Adipose tissue (tissue), 3 donors: ENCODE measurements around the gene KDM2B. TPM values are rescaled to one million over a fixed set of nuclear protein-coding genes. Genes with fewer than 3 reads are reported as not detected.

Source experiments
- H3K27ac ChIP-seq: one replicate; pipeline ENCODE4 v1.5.1; 2013; ENCODE audit warnings: low read depth, low read length
- WGBS, 3 donors: extraction: QIAGEN DNeasy Blood & Tissue Kit; methylation state at CpG; one replicate each; pipeline ENCODE4 v1.1.7; 2013; 5-methylcytosine and 5-hydroxymethylcytosine counted together
- polyA plus RNA-seq, 3 donors: library from polyadenylated mRNA; stranded (reverse); fragments of 200-250 nt; gene quantifications; one replicate each; pipeline ENCODE4 v1.2.3, GENCODE V29; 2013
- donor health status: healthy with polysubstance abuse.
- donor health status: Bipolar disorder and iron deficiency.
- donor health status: healthy.

Gene KDM2B
- polyA plus RNA-seq, 3 donors: 6.1 to 9.8 (median 9.3) TPM

GRCh38 chr12:121453629-121454028 is 127.2 kb downstream of the KDM2B start:
- 90 to 96% (median 90%) methylated on average over 17 to 18 of the region's 18 CpGs for WGBS, 3 donors

GRCh38 chr12:121452985-121453360 is 127.8 kb downstream of the KDM2B start:
- WGBS, 3 donors: 85 to 96% (median 91%) methylated on average over 35 to 39 of the region's 39 CpGs
- no peak overlapping the region for H3K27ac ChIP-seq

More at GRCh38 chr12:121453629-121454028, 127.2 kb downstream of the KDM2B start:
- H3K27ac ChIP-seq: no peak overlapping the region

GRCh38 chr12:121452340-121452984 is 128.4 kb downstream of the KDM2B start:
- no peak overlapping the region for H3K27ac ChIP-seq
- WGBS, 3 donors: 36 to 73% (median 44%) methylated on average over 35 of the region's 35 CpGs

- H3K27ac ChIP-seq: no peak overlapping the region
- 16 to 67% (median 20%) methylated on average over 4 of the region's 4 CpGs for WGBS, 3 donors
Measured at GRCh38 chr12:121451961-121452339, 128.9 kb downstream of the KDM2B start.

- WGBS, 3 donors: 79 to 90% (median 88%) methylated on average over 16 of the region's 16 CpGs
- no peak overlapping the region for H3K27ac ChIP-seq
Measured at GRCh38 chr12:121448771-121449315, 132.0 kb downstream of the KDM2B start.

GRCh38 chr12:121446750-121447149 is 134.1 kb downstream of the KDM2B start:
- 80 to 84% (median 81%) methylated on average over 3 of the region's 3 CpGs for WGBS, 3 donors
- no peak overlapping the region for H3K27ac ChIP-seq

GRCh38 chr12:121444842-121445202 is 136.0 kb downstream of the KDM2B start:
- no peak overlapping the region for H3K27ac ChIP-seq
- 87 to 92% (median 91%) methylated on average over 4 of the region's 4 CpGs for WGBS, 3 donors

- 83 to 89% (median 85%) methylated on average over 44 to 45 of the region's 45 CpGs for WGBS, 3 donors
Measured at GRCh38 chr12:121443911-121444841, 136.6 kb downstream of the KDM2B start.

GRCh38 chr12:121443193-121443870 is 137.5 kb downstream of the KDM2B start:
- WGBS, 3 donors: 40 to 55% (median 48%) methylated on average over 14 to 20 of the region's 20 CpGs

More at GRCh38 chr12:121443911-121444841, 136.6 kb downstream of the KDM2B start:
- H3K27ac ChIP-seq: no peak overlapping the region

GRCh38 chr12:121442028-121442948 is 138.5 kb downstream of the KDM2B start:
- H3K27ac ChIP-seq: no peak overlapping the region
- 95 to 96% (median 96%) methylated on average over 63 to 68 of the region's 68 CpGs for WGBS, 3 donors

More at GRCh38 chr12:121443193-121443870, 137.5 kb downstream of the KDM2B start:
- no peak overlapping the region for H3K27ac ChIP-seq

GRCh38 chr12:121441555-121441954 is 139.3 kb downstream of the KDM2B start:
- WGBS, 3 donors: 89 to 95% (median 92%) methylated on average over 17 of the region's 17 CpGs
- H3K27ac ChIP-seq: no peak overlapping the region

- H3K27ac ChIP-seq: no peak overlapping the region
- 95 to 97% (median 96%) methylated on average over 15 of the region's 15 CpGs for WGBS, 3 donors
Measured at GRCh38 chr12:121440768-121441167, 140.1 kb downstream of the KDM2B start.

GRCh38 chr12:121439715-121440114 is 141.1 kb downstream of the KDM2B start:
- WGBS, 3 donors: 93 to 95% (median 94%) methylated on average over 16 of the region's 16 CpGs
- no peak overlapping the region for H3K27ac ChIP-seq

- no peak overlapping the region for H3K27ac ChIP-seq
- 89 to 96% (median 94%) methylated on average over 12 of the region's 12 CpGs for WGBS, 3 donors
Measured at GRCh38 chr12:121438905-121439304, 141.9 kb downstream of the KDM2B start.

- no peak overlapping the region for H3K27ac ChIP-seq
- WGBS, 3 donors: 68 to 96% (median 85%) methylated on average over 2 of the region's 2 CpGs
Measured at GRCh38 chr12:121436706-121437105, 144.1 kb downstream of the KDM2B start.

GRCh38 chr12:121432740-121433480 is 147.9 kb downstream of the KDM2B start:
- no peak overlapping the region for H3K27ac ChIP-seq
- 60 to 86% (median 69%) methylated on average over 11 of the region's 11 CpGs for WGBS, 3 donors

GRCh38 chr12:121430833-121431415 is 149.9 kb downstream of the KDM2B start:
- WGBS, 3 donors: 88 to 95% (median 89%) methylated on average over 6 of the region's 6 CpGs
- H3K27ac ChIP-seq: no peak overlapping the region
